ENCODE data around the gene AIM2.
A peak's percentile ranks its signal among the peaks of the same experiment; 100 is the strongest.

AIM2 gene

DNA sequence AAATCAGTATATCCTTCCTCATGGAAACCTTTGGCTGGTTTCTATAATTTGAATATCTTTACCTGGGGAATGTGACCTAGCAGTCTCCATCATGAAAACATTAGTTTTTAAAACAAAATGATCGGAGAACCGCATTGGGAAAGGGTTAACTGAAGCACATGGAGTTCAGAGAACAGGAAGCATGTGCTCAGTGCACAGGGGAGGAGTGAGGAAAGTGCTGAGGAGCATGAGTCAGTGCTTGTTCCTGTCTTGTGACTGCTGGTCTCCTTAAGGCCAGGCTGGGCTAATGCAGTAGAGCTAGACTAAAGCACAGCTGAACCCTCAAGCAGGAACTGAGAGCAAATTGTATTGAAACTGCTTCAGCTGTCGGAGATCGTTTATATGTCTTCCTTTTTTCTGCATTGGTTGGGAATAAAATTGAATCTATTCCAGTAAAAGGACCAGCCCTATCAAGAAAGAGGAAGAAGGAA, 61.1 kb downstream of the AIM2 start:
- peak; percentile 72 for DNase-seq (ENCODE audit: low spot score)

DNA sequence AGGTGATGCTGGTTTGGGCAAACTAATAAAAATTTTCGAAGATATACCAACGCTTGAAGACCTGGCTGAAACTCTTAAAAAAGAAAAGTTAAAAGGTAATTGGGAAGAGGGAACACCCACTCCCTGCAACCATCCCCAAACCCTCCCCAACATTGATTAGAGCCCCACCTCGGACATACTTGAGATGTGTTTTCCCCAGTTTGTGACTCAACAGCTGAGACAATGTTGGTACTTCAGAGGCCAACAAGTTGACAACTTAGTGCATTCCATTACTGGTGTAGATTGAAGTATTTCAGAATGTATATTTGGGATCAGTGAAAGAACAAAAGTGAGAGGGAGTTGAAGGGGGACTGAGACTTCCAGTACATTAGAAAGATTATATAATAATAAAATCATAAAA, 61.7 kb downstream of the AIM2 start:
- DNase-seq (ENCODE audit: low spot score): no peak

DNA sequence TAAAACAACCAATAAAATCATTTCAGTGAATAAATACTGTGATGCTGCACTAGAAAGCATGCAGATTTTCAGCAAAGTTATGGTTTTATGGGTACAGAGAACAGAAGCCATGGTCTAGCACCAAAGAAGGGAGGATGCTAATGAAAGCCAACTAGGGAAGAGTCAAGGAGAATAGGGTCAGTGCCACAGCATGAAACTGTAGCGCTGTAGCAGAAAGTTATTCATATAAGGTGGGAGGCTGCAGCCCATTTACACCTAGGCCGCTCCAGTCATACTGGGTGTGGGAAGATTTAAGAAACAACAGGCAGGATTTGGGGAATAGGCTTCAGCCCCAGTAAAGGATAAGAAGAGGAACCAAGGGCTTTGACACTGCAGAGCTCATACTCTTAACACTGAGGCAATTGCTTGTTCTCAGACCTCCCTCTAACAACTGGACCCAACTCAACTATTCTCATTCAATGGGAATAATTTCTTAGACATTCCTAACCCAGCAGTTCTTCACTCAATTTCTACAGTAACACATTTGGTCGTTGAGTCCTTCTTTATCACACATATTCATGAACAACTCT, 62.5 kb downstream of the AIM2 start:
- no peak for DNase-seq (ENCODE audit: low spot score)

DNA sequence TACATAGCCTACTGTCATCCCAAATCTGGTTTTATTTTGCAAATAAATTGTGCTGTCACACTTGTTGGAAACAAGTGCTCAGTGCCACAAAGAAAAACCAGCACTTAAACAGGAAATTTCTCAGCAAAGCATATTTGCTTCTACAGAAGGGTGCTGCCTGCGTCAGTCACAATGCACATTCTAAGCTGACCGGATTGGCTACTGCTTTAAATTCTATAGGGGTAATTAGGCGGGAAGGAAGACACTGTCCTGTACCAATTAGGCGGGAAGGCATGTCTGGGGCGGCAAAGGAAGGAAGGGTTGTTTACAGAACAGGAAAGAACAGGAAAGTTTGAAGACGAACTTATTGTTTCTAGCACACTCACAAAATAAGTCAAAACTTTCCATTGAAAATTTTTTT, 64.1 kb downstream of the AIM2 start:
- DNase-seq (ENCODE audit: low spot score): no peak

Measured in AG08396 (cell line).